Measurements from ENCODE around the gene UBE2I. TPM values are rescaled to one million over a fixed set of nuclear protein-coding genes. Genes with fewer than 3 reads are reported as not detected.

UBE2I gene
- total RNA-seq, 1 donor, result 49.2 TPM

GRCh38 chr16:1325261-1325660, 15.8 kb downstream of the UBE2I start:
- no peak overlapping the region for H2AFZ ChIP-seq (ENCODE audit: low read length)
- no peak overlapping the region for H3K4me2 ChIP-seq (ENCODE audit: insufficient read depth, low read length)
- no peak for DNase-seq (ENCODE audit: insufficient read length, low spot score, missing footprints)
- H3K27me3 ChIP-seq (ENCODE audit: insufficient read depth, low read length), result no peaks in the 10 kb centered on the region
- no peak overlapping the region for H3K27ac ChIP-seq (ENCODE audit: low read depth, low read length)
- H3K79me2 ChIP-seq (ENCODE audit: insufficient read depth, low read length), result peaks cover 3% of the 10 kb centered on the region
- H4K20me1 ChIP-seq (ENCODE audit: insufficient read depth, low read length), result peaks cover 27% of the 10 kb centered on the region
- H3K4me3 ChIP-seq (ENCODE audit: insufficient read depth, low read length), result no peak overlapping the region
- H3K9me3 ChIP-seq (ENCODE audit: low read depth, low read length), result peaks cover under 1% of the 10 kb centered on the region
- TF ChIP-seq CTCF (IDR thresholded peaks at IDR 0.05; ENCODE audit: extremely low read depth, low read depth, low read length), result no peak
- peaks cover 34% of the 10 kb centered on the region for H3K36me3 ChIP-seq (ENCODE audit: insufficient read depth, low read length)
- no peaks in the 10 kb centered on the region for H3K4me1 ChIP-seq (ENCODE audit: insufficient read depth, low read length)

- H3K27ac ChIP-seq (ENCODE audit: low read depth, low read length), result no peak overlapping the region
- no peaks in the 10 kb centered on the region for H3K4me1 ChIP-seq (ENCODE audit: insufficient read depth, low read length)
- H3K9me3 ChIP-seq (ENCODE audit: low read depth, low read length), result peaks cover 4% of the 10 kb centered on the region
- no peak for DNase-seq (ENCODE audit: insufficient read length, low spot score, missing footprints)
- no peak overlapping the region for H3K4me3 ChIP-seq (ENCODE audit: insufficient read depth, low read length)
- H3K79me2 ChIP-seq (ENCODE audit: insufficient read depth, low read length), result no peaks in the 10 kb centered on the region
- no peaks in the 10 kb centered on the region for H3K27me3 ChIP-seq (ENCODE audit: insufficient read depth, low read length)
- H3K36me3 ChIP-seq (ENCODE audit: insufficient read depth, low read length), result peaks cover 29% of the 10 kb centered on the region
- peaks cover 22% of the 10 kb centered on the region for H4K20me1 ChIP-seq (ENCODE audit: insufficient read depth, low read length)
- no peak overlapping the region for H3K4me2 ChIP-seq (ENCODE audit: insufficient read depth, low read length)
- TF ChIP-seq CTCF (IDR thresholded peaks at IDR 0.05; ENCODE audit: extremely low read depth, low read depth, low read length), result no peak
- H2AFZ ChIP-seq (ENCODE audit: low read length), result no peak overlapping the region
Measured at GRCh38 chr16:1325673-1326371, 16.4 kb downstream of the UBE2I start.

- peaks cover 4% of the 10 kb centered on the region for H3K9me3 ChIP-seq (ENCODE audit: low read depth, low read length)
- H3K27ac ChIP-seq (ENCODE audit: low read depth, low read length), result no peak overlapping the region
- no peak overlapping the region for H3K4me2 ChIP-seq (ENCODE audit: insufficient read depth, low read length)
- no peak overlapping the region for H2AFZ ChIP-seq (ENCODE audit: low read length)
- H3K79me2 ChIP-seq (ENCODE audit: insufficient read depth, low read length), result no peaks in the 10 kb centered on the region
- H3K27me3 ChIP-seq (ENCODE audit: insufficient read depth, low read length), result peaks cover 4% of the 10 kb centered on the region
- peaks cover 19% of the 10 kb centered on the region for H4K20me1 ChIP-seq (ENCODE audit: insufficient read depth, low read length)
- peaks cover 24% of the 10 kb centered on the region for H3K36me3 ChIP-seq (ENCODE audit: insufficient read depth, low read length)
- no peak for DNase-seq (ENCODE audit: insufficient read length, low spot score, missing footprints)
- H3K4me1 ChIP-seq (ENCODE audit: insufficient read depth, low read length), result no peaks in the 10 kb centered on the region
- H3K4me3 ChIP-seq (ENCODE audit: insufficient read depth, low read length), result no peak overlapping the region
- no peak for TF ChIP-seq CTCF (IDR thresholded peaks at IDR 0.05; ENCODE audit: extremely low read depth, low read depth, low read length)
Measured at GRCh38 chr16:1326391-1326790, 17.0 kb downstream of the UBE2I start.

GRCh38 chr16:1326946-1327618, 17.6 kb downstream of the UBE2I start:
- Histone ChIP-seq H3K79me2 (ENCODE audit: insufficient read depth, low read length) (no peaks in the 10 kb centered on the region), H3K4me2 (ENCODE audit: insufficient read depth, low read length) (no peak overlapping the region), H3K4me3 (ENCODE audit: insufficient read depth, low read length) (no peak overlapping the region), H3K27ac (ENCODE audit: low read depth, low read length) (no peak overlapping the region), H3K27me3 (ENCODE audit: insufficient read depth, low read length) (peaks cover 11% of the 10 kb centered on the region), H3K4me1 (ENCODE audit: insufficient read depth, low read length) (no peaks in the 10 kb centered on the region), H3K36me3 (ENCODE audit: insufficient read depth, low read length) (peaks cover 19% of the 10 kb centered on the region), H3K9me3 (ENCODE audit: low read depth, low read length) (peaks cover 4% of the 10 kb centered on the region), H4K20me1 (ENCODE audit: insufficient read depth, low read length) (peaks cover 19% of the 10 kb centered on the region), H2AFZ (ENCODE audit: low read length) (no peak overlapping the region)
- no peak for TF ChIP-seq CTCF (IDR thresholded peaks at IDR 0.05; ENCODE audit: extremely low read depth, low read depth, low read length)
- DNase-seq (ENCODE audit: insufficient read length, low spot score, missing footprints), result no peak
